ENCODE data around the gene BNC2. TPM values are rescaled to one million over a fixed set of nuclear protein-coding genes. Genes with fewer than 3 reads are reported as not detected.

BNC2 gene
- total RNA-seq, 4 donors from 2014 or later, result 19.0 to 53.6 (median 25.3) TPM

GRCh38 chr9:16817514-16817913 lies 53.0 kb downstream of the BNC2 start:
- DNase-seq (ENCODE audit: low spot score) (no peak), ATAC-seq (ENCODE audit: low FRiP score) (no peak)
- no peak for TF ChIP-seq CTCF (IDR thresholded peaks at IDR 0.05)

GRCh38 chr9:16817002-16817401 lies 53.5 kb downstream of the BNC2 start:
- TF ChIP-seq CTCF (IDR thresholded peaks at IDR 0.05), result no peak
- ATAC-seq (ENCODE audit: low FRiP score) (no peak), DNase-seq (ENCODE audit: low spot score) (no peak)

- no peak for ATAC-seq (ENCODE audit: low FRiP score)
- no peak for DNase-seq (ENCODE audit: low spot score)
- TF ChIP-seq CTCF (IDR thresholded peaks at IDR 0.05), result no peak
Measured at GRCh38 chr9:16816011-16816410, 54.5 kb downstream of the BNC2 start.

- DNase-seq (ENCODE audit: low spot score) (no peak), ATAC-seq (ENCODE audit: low FRiP score) (no peak)
- no peak for TF ChIP-seq CTCF (IDR thresholded peaks at IDR 0.05)
Measured at GRCh38 chr9:16815079-16815478, 55.4 kb downstream of the BNC2 start.

GRCh38 chr9:16813838-16814237 lies 56.6 kb downstream of the BNC2 start:
- ATAC-seq (ENCODE audit: low FRiP score), result no peak
- TF ChIP-seq CTCF (IDR thresholded peaks at IDR 0.05), result no peak
- DNase-seq (ENCODE audit: low spot score), result no peak

GRCh38 chr9:16811987-16812685 lies 58.3 kb downstream of the BNC2 start:
- DNase-seq (ENCODE audit: low spot score) (no peak), ATAC-seq (ENCODE audit: low FRiP score) (no peak)
- no peak for TF ChIP-seq CTCF (IDR thresholded peaks at IDR 0.05)

GRCh38 chr9:16809912-16810610 lies 60.4 kb downstream of the BNC2 start:
- ATAC-seq (ENCODE audit: low FRiP score), result no peak
- DNase-seq (ENCODE audit: low spot score), result no peak
- TF ChIP-seq CTCF (IDR thresholded peaks at IDR 0.05), result no peak
